ENCODE data around the gene KLHL30. TPM values are rescaled to one million over a fixed set of nuclear protein-coding genes. Genes with fewer than 3 reads are reported as not detected.

The KLHL30 gene
- total RNA-seq, 1 donor from 2014 or later, result 3.3 TPM

GRCh38 chr2:238120463-238121298 lies 17.8 kb upstream of the KLHL30 start:
- no peak for DNase-seq

- no peak for DNase-seq
Observed at GRCh38 chr2:238121511-238122286, 16.8 kb upstream of the KLHL30 start.

GRCh38 chr2:238122287-238123217 lies 15.9 kb upstream of the KLHL30 start:
- DNase-seq, result no peak

GRCh38 chr2:238123218-238123971 lies 15.1 kb upstream of the KLHL30 start:
- no peak for DNase-seq

- DNase-seq, result no peak
Observed at GRCh38 chr2:238123991-238124470, 14.4 kb upstream of the KLHL30 start.

- DNase-seq, result no peak
Observed at GRCh38 chr2:238124488-238125126, 13.9 kb upstream of the KLHL30 start.

- DNase-seq, result no peak
Observed at GRCh38 chr2:238125127-238125885, 13.2 kb upstream of the KLHL30 start.

- DNase-seq, result no peak
Observed at GRCh38 chr2:238126338-238126737, 12.1 kb upstream of the KLHL30 start.

- no peak for DNase-seq
Observed at GRCh38 chr2:238126775-238127164, 11.7 kb upstream of the KLHL30 start.

- DNase-seq, result peak; percentile 40
Observed at GRCh38 chr2:238127165-238128060, 11.1 kb upstream of the KLHL30 start.

GRCh38 chr2:238128061-238128440 lies 10.4 kb upstream of the KLHL30 start:
- no peak for DNase-seq

- no peak for DNase-seq
Observed at GRCh38 chr2:238128534-238129001, 9.9 kb upstream of the KLHL30 start.

- DNase-seq, result no peak
Observed at GRCh38 chr2:238129166-238130010, 9.1 kb upstream of the KLHL30 start.

GRCh38 chr2:238130111-238130695 lies 8.3 kb upstream of the KLHL30 start:
- DNase-seq, result no peak

GRCh38 chr2:238130696-238131628 lies 7.5 kb upstream of the KLHL30 start:
- DNase-seq, result no peak

GRCh38 chr2:238131761-238132462 lies 6.6 kb upstream of the KLHL30 start:
- DNase-seq, result no peak
